Measurements from ENCODE around the gene PERM1. TPM values are rescaled to one million over a fixed set of nuclear protein-coding genes. Genes with fewer than 3 reads are reported as not detected.

PERM1 gene
- total and polyA plus RNA-seq, 2 of the 13 experiments (the other 11 are each of a cell fraction or from before 2014, with no cell fraction given): 0.04 to 0.29 TPM

DNA sequence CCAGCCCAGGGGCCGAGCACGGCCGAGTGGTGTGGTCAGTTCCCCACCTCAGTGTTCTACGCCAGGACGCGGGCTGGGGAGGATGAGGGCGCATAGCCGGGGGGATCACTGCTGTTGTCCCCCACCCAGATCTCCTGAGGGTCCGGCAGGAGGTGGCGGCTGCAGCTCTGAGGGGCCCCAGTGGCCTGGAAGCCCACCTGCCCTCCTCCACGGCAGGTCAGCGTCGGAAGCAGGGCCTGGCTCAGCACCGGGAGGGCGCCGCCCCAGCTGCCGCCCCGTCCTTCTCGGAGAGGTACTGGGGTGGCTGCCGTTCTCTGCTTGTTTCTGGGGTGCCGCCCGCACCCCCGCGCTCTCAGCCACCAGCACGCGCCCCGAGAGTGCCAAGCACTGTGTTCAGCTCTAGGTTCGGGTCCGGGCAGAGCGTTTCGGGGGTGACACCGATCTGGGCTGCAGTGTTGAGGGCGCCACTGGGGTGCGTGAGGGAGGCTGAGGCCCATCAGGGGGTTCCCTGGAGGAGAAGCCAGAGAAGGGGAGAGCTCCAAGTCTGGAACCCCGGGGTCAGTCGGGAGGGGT lies 40.8 kb downstream of the PERM1 start (continued):
- TF ChIP-seq, protein P1, sequence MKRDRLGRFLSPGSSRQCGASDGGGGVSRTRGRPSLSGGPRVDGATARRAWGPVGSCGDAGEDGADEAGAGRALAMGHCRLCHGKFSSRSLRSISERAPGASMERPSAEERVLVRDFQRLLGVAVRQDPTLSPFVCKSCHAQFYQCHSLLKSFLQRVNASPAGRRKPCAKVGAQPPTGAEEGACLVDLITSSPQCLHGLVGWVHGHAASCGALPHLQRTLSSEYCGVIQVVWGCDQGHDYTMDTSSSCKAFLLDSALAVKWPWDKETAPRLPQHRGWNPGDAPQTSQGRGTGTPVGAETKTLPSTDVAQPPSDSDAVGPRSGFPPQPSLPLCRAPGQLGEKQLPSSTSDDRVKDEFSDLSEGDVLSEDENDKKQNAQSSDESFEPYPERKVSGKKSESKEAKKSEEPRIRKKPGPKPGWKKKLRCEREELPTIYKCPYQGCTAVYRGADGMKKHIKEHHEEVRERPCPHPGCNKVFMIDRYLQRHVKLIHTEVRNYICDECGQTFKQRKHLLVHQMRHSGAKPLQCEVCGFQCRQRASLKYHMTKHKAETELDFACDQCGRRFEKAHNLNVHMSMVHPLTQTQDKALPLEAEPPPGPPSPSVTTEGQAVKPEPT (CRISPR knock-in tag; IDR thresholded peaks at IDR 0.05; ENCODE audit: low read depth): no peak
- no peak for TF ChIP-seq PLRG1 (conservative IDR thresholded peaks at IDR 0.05)
- TF ChIP-seq SRSF1 (optimal IDR thresholded peaks at IDR 0.05; ENCODE audit: low read depth, low read length): peak; percentile 46
- TF ChIP-seq AGO1 (IDR thresholded peaks at IDR 0.05; ENCODE audit: low read depth, low read length, poor library complexity, severe bottlenecking): peak; percentile 10
- TF ChIP-seq, protein P2, sequence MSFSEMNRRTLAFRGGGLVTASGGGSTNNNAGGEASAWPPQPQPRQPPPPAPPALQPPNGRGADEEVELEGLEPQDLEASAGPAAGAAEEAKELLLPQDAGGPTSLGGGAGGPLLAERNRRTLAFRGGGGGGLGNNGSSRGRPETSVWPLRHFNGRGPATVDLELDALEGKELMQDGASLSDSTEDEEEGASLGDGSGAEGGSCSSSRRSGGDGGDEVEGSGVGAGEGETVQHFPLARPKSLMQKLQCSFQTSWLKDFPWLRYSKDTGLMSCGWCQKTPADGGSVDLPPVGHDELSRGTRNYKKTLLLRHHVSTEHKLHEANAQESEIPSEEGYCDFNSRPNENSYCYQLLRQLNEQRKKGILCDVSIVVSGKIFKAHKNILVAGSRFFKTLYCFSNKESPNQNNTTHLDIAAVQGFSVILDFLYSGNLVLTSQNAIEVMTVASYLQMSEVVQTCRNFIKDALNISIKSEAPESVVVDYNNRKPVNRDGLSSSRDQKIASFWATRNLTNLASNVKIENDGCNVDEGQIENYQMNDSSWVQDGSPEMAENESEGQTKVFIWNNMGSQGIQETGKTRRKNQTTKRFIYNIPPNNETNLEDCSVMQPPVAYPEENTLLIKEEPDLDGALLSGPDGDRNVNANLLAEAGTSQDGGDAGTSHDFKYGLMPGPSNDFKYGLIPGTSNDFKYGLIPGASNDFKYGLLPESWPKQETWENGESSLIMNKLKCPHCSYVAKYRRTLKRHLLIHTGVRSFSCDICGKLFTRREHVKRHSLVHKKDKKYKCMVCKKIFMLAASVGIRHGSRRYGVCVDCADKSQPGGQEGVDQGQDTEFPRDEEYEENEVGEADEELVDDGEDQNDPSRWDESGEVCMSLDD (CRISPR knock-in tag; IDR thresholded peaks at IDR 0.05; ENCODE audit: borderline replicate concordance): peak; percentile 49; the same call in 1 of the 2 replicates
- no peak for TF ChIP-seq DPF2 (CRISPR knock-in tag; IDR thresholded peaks at IDR 0.05; ENCODE audit: borderline replicate concordance, low read depth)
